Progenitor cell of endocrine pancreas (in vitro differentiated cells): Measurements from ENCODE around the gene WNT3. TPM values are rescaled to one million over a fixed set of nuclear protein-coding genes. Genes with fewer than 3 reads are reported as not detected.
A peak's percentile ranks its signal among the peaks of the same experiment; 100 is the strongest.

Experiments used
- DNase-seq: peaks from one replicate; pipeline ENCODE4 v3.0.0; 2021; ENCODE audit warnings: low spot score; ENCODE audit not compliant: unreplicated experiment
- H3K27ac Mint-ChIP-seq: 2 replicates; pipeline ENCODE4 v1.8.0; 2021; ENCODE audit warnings: mild to moderate bottlenecking, moderate library complexity, mixed read lengths
- H3K27me3 Mint-ChIP-seq: 2 replicates; pipeline ENCODE4 v1.8.0; 2021; ENCODE audit warnings: mixed read lengths
- H3K36me3 Mint-ChIP-seq: 2 replicates; pipeline ENCODE4 v1.8.0; 2022; ENCODE audit warnings: mixed read lengths; ENCODE audit not compliant: insufficient read depth
- H3K4me1 Mint-ChIP-seq: 2 replicates; pipeline ENCODE4 v1.8.0; 2021; ENCODE audit warnings: low read depth, mixed read lengths
- H3K4me3 Mint-ChIP-seq: 2 replicates; pipeline ENCODE4 v1.8.0; 2021; ENCODE audit warnings: low read depth, mild to moderate bottlenecking, moderate library complexity, mixed read lengths
- H3K9me3 Mint-ChIP-seq: 2 replicates; pipeline ENCODE4 v1.8.0; 2021; ENCODE audit warnings: low read depth, mixed read lengths
- CTCF ChIP-seq: fragments of 200-600 bp; sonication (generic); IDR thresholded peaks from one replicate; pipeline ENCODE4 v1.5.0; 2021; ENCODE audit warnings: antibody characterized with exemption, mild to moderate bottlenecking; ENCODE audit not compliant: unreplicated experiment
- total RNA-seq: library from RNA; stranded (reverse); gene quantifications from 2 replicates; pipeline ENCODE4 v1.2.1, GENCODE V29; 2021

Gene WNT3
- total RNA-seq, 1 donor from 2014 or later: 7.2 TPM

DNA sequence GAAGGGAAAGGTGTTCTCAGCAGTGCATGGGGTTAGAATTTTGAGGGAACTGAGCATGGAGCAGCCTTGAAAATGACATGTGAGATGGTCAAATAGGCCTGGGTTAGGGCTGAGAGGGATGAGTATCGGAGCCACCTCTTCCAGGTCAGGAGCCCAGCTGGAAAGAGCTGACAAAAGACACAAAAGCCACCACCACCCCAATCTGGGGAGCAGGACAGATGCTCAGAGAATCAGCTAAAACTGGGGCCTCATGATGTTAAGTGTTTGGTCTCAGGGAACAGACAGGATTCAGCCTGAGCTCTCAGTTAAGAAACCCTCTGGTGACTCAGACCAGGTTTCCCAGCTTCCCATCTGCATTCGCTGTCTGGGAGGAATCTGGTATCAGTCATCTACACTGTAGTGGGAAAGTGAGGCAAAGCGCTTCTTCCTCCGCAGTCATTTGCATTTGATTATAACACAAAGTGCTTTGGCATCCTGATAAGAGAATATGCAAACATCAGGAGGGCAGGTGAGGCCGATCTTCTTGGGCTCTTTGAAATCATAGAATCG lies 35.5 kb upstream of the WNT3 start:
- Mint-ChIP-seq H3K4me3 (no peak overlapping the region), H3K9me3 (no peaks in the 10 kb centered on the region), H3K27me3 (peaks cover 60% of the 10 kb centered on the region), H3K4me1 (no peaks in the 10 kb centered on the region), H3K27ac (no peak overlapping the region), H3K36me3 (no peaks in the 10 kb centered on the region)
- no peak for DNase-seq
- no peak for TF ChIP-seq CTCF

- Mint-ChIP-seq H3K27me3 (peaks cover 87% of the 10 kb centered on the region), H3K36me3 (no peaks in the 10 kb centered on the region), H3K4me1 (no peaks in the 10 kb centered on the region), H3K9me3 (no peaks in the 10 kb centered on the region), H3K4me3 (peak within 1 kb of the TSS; percentile 74), H3K27ac (peak within 1 kb of the TSS; percentile 80)
- peak; percentile 53 for DNase-seq
- no peak for TF ChIP-seq CTCF
These were observed 32.7 kb upstream of the WNT3 start, which contains the start of gene WNT9B for GRCh38 chr17:46851029-46851741. TSS of gene WNT9B (plus strand) at chr17:46851583. CDS start at chr17:46851639, 56 bp downstream.

- H3K27me3 Mint-ChIP-seq: peaks cover 86% of the 10 kb centered on the region
- peak overlapping the region; percentile 68 for H3K4me3 Mint-ChIP-seq
- no peak for DNase-seq
- H3K4me1 Mint-ChIP-seq: no peaks in the 10 kb centered on the region
- no peak overlapping the region for H3K27ac Mint-ChIP-seq
- no peaks in the 10 kb centered on the region for H3K36me3 Mint-ChIP-seq
- TF ChIP-seq CTCF: no peak
- H3K9me3 Mint-ChIP-seq: no peaks in the 10 kb centered on the region
These were observed 32.2 kb upstream of the WNT3 start for GRCh38 chr17:46850688-46851028.

GRCh38 chr17:46848534-46848933 lies 30.0 kb upstream of the WNT3 start:
- no peak for TF ChIP-seq CTCF
- Mint-ChIP-seq H3K36me3 (no peaks in the 10 kb centered on the region), H3K27ac (no peak overlapping the region), H3K27me3 (peaks cover 73% of the 10 kb centered on the region), H3K4me3 (no peak overlapping the region), H3K9me3 (peaks cover under 1% of the 10 kb centered on the region), H3K4me1 (no peaks in the 10 kb centered on the region)
- no peak for DNase-seq

GRCh38 chr17:46847204-46848191 lies 29.0 kb upstream of the WNT3 start:
- Mint-ChIP-seq H3K9me3 (peaks cover 9% of the 10 kb centered on the region), H3K36me3 (no peaks in the 10 kb centered on the region), H3K4me3 (no peak overlapping the region), H3K27ac (no peak overlapping the region), H3K4me1 (no peaks in the 10 kb centered on the region), H3K27me3 (peaks cover 75% of the 10 kb centered on the region)
- no peak for TF ChIP-seq CTCF
- no peak for DNase-seq
